Colonic mucosa (tissue), 4 donors: Measurements from ENCODE around the gene TNFAIP3. TPM values are rescaled to one million over a fixed set of nuclear protein-coding genes. Genes with fewer than 3 reads are reported as not detected.

Experiments
- DNase-seq: peaks from one replicate; pipeline ENCODE4 v3.0.0-alpha.2; 2020
- H3K27ac ChIP-seq: fragments of 200-600 bp; one replicate; pipeline ENCODE4 v1.8.0; 2021
- H3K27me3 ChIP-seq: fragments of 200-600 bp; one replicate; pipeline ENCODE4 v1.8.0; 2021
- H3K36me3 ChIP-seq: fragments of 200-600 bp; one replicate; pipeline ENCODE4 v1.8.0; 2021
- H3K4me1 ChIP-seq: fragments of 200-600 bp; one replicate; pipeline ENCODE4 v1.8.0; 2021; ENCODE audit warnings: mild to moderate bottlenecking
- H3K4me3 ChIP-seq: fragments of 200-600 bp; one replicate; pipeline ENCODE4 v1.8.0; 2021
- H3K9ac ChIP-seq, 2 donors: one replicate each; pipeline ENCODE4 v1.7.0; 2013; ENCODE audit warnings: control low read depth in 2 of 2, low read depth in 2 of 2, low read length in 2 of 2
- H3K9me3 ChIP-seq: fragments of 200-600 bp; one replicate; pipeline ENCODE4 v1.8.0; 2021
- CTCF ChIP-seq: fragments of 200-600 bp; IDR thresholded peaks from one replicate; pipeline ENCODE4 v1.8.0; 2022; ENCODE audit warnings: antibody characterized with exemption, mild to moderate bottlenecking
- intact Hi-C: fragments of 100-400 bp; cut with DNase I; formaldehyde crosslinking; loops from one replicate; pipeline ENCODE4 v1.14.1; 2022
- total RNA-seq, 2 donors: library from RNA; stranded (reverse); fragmentation: NEBNext Ultra II Directional in 1 of 2; extraction: Animal tissue kit (Norgen Biotek cat#: 25700) in 1 of 2; gene quantifications; one replicate each; pipeline ENCODE4 v1.2.1, GENCODE V29; 2021
- donor health status: healthy.
- donor health status: DM: no; HTN: no; CAD: no.
- donor health status: DM: no; HTN: no; CAD: no.

Gene TNFAIP3
- total RNA-seq, 2 donors from 2014 or later = 18.1 to 46.3 TPM

GRCh38 chr6:137907170-137907569 is 40.1 kb downstream of the TNFAIP3 start:
- no peak overlapping the region for H3K9ac ChIP-seq
- H3K27ac ChIP-seq = no peak overlapping the region
- H3K36me3 ChIP-seq = no peaks in the 10 kb centered on the region
- no peak for DNase-seq
- intact Hi-C loops = no loop called here
- TF ChIP-seq CTCF = no peak
- no peak overlapping the region for H3K4me3 ChIP-seq
- H3K9me3 ChIP-seq = no peaks in the 10 kb centered on the region
- no peaks in the 10 kb centered on the region for H3K27me3 ChIP-seq
- no peaks in the 10 kb centered on the region for H3K4me1 ChIP-seq

GRCh38 chr6:137909533-137909932 is 42.5 kb downstream of the TNFAIP3 start:
- Histone ChIP-seq H3K27me3 (no peaks in the 10 kb centered on the region), H3K4me3 (no peak overlapping the region), H3K36me3 (no peaks in the 10 kb centered on the region), H3K4me1 (no peaks in the 10 kb centered on the region), H3K27ac (no peak overlapping the region), H3K9ac (no peak overlapping the region), H3K9me3 (no peaks in the 10 kb centered on the region)
- intact Hi-C loops = no loop called here
- no peak for TF ChIP-seq CTCF
- no peak for DNase-seq

- H3K27ac ChIP-seq = no peak overlapping the region
- no peaks in the 10 kb centered on the region for H3K9me3 ChIP-seq
- no peaks in the 10 kb centered on the region for H3K27me3 ChIP-seq
- no peak for TF ChIP-seq CTCF
- H3K9ac ChIP-seq = no peak overlapping the region
- DNase-seq = no peak
- no peaks in the 10 kb centered on the region for H3K4me1 ChIP-seq
- H3K36me3 ChIP-seq = no peaks in the 10 kb centered on the region
- no peak overlapping the region for H3K4me3 ChIP-seq
- intact Hi-C loops = no loop called here
Measured at GRCh38 chr6:137910424-137910834, 43.4 kb downstream of the TNFAIP3 start.

GRCh38 chr6:137910843-137911456 is 43.9 kb downstream of the TNFAIP3 start:
- no peak overlapping the region for H3K4me3 ChIP-seq
- intact Hi-C loops = no loop called here
- TF ChIP-seq CTCF = no peak
- H3K36me3 ChIP-seq = no peaks in the 10 kb centered on the region
- H3K27me3 ChIP-seq = no peaks in the 10 kb centered on the region
- H3K9ac ChIP-seq = no peak overlapping the region
- no peak for DNase-seq
- no peaks in the 10 kb centered on the region for H3K9me3 ChIP-seq
- H3K27ac ChIP-seq = no peak overlapping the region
- no peaks in the 10 kb centered on the region for H3K4me1 ChIP-seq

GRCh38 chr6:137911675-137912191 is 44.7 kb downstream of the TNFAIP3 start:
- no peaks in the 10 kb centered on the region for H3K9me3 ChIP-seq
- TF ChIP-seq CTCF = no peak
- intact Hi-C loops = no loop called here
- no peaks in the 10 kb centered on the region for H3K4me1 ChIP-seq
- no peak overlapping the region for H3K27ac ChIP-seq
- H3K9ac ChIP-seq = no peak overlapping the region
- H3K4me3 ChIP-seq = no peak overlapping the region
- H3K27me3 ChIP-seq = no peaks in the 10 kb centered on the region
- no peak for DNase-seq
- H3K36me3 ChIP-seq = no peaks in the 10 kb centered on the region
